ENCODE results near the gene PPP4R1. TPM values are rescaled to one million over a fixed set of nuclear protein-coding genes. Genes with fewer than 3 reads are reported as not detected.

Gene PPP4R1
- total RNA-seq, 4 donors from 2014 or later, result 118 to 168 (median 140) TPM

GRCh38 chr18:9597609-9598008, 16.8 kb downstream of the PPP4R1 start:
- no peaks in the 10 kb centered on the region for H3K27me3 ChIP-seq
- H3K27ac ChIP-seq, result no peak overlapping the region
- H3K4me3 ChIP-seq, result no peak overlapping the region
- no peak for TF ChIP-seq POLR2A (IDR thresholded peaks at IDR 0.05)
- TF ChIP-seq, protein P1, sequence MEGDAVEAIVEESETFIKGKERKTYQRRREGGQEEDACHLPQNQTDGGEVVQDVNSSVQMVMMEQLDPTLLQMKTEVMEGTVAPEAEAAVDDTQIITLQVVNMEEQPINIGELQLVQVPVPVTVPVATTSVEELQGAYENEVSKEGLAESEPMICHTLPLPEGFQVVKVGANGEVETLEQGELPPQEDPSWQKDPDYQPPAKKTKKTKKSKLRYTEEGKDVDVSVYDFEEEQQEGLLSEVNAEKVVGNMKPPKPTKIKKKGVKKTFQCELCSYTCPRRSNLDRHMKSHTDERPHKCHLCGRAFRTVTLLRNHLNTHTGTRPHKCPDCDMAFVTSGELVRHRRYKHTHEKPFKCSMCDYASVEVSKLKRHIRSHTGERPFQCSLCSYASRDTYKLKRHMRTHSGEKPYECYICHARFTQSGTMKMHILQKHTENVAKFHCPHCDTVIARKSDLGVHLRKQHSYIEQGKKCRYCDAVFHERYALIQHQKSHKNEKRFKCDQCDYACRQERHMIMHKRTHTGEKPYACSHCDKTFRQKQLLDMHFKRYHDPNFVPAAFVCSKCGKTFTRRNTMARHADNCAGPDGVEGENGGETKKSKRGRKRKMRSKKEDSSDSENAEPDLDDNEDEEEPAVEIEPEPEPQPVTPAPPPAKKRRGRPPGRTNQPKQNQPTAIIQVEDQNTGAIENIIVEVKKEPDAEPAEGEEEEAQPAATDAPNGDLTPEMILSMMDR (IDR thresholded peaks at IDR 0.05), result no peak
- H3K4me1 ChIP-seq, result peaks cover 0 to 21% (median 0%) of the 10 kb centered on the region in 4 donors
- peaks cover 0 to 12% (median 0%) of the 10 kb centered on the region in 3 donors for H3K36me3 ChIP-seq
- DNase-seq, result no peak
- H3K9me3 ChIP-seq, result peaks cover 0 to 7% (median 0%) of the 10 kb centered on the region in 4 donors

DNA sequence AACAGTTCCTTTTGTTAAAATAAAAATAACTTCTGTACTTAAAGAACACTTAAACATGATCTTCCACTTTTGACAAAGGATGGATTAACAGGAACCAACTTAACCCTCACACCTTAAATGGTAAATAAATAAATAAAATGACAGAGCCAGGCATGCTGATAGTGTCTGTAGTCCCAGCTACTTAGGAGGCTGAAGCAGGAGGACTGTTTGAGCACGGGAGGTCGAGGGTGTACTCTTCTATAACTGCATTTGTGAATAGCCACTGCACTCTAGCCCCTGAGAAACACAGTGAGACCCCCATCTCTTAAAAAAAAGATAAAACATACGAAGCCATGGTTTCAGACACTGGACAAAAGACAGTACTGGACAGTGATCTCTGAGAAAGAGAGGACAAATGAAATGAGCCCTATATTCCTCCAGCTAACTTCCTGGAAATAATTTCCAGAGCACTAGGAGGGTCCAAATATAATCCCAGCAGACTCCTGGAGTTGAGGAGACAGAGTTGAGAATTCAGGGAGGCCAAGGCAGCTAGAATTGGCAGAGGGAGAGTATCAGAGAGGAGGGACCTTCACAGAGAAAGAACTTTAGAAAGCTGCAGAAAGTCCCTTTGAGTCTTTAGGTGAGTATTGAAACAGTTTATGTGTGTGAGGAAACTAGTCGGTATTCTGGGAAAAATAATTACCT, 17.4 kb downstream of the PPP4R1 start:
- H3K27me3 ChIP-seq, result no peaks in the 10 kb centered on the region
- peaks cover 0 to 7% (median 0%) of the 10 kb centered on the region in 4 donors for H3K9me3 ChIP-seq

DNA sequence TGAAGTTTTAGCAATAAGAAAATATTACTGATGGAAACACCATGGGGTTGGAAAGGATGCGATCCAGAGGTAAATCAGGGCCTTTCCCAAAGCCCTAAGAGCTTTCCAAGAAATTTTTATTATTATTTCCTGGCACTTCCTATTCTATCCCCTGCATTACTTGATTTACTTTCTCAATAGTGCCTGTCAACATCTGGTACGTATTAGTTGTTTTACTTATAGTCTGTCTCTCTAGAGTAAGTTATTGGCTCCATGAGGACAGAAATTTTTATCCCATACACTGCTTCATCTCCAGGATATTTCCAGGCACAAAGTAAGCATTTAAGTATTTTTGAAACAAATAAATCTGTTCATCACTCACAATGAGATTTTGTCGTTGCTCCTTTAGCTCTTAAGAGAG, 18.1 kb downstream of the PPP4R1 start:
- H3K4me3 ChIP-seq, result no peak overlapping the region
- H3K4me1 ChIP-seq, result peaks cover 0 to 21% (median 0%) of the 10 kb centered on the region in 4 donors
- H3K9me3 ChIP-seq, result peaks cover 0 to 7% (median 0%) of the 10 kb centered on the region in 4 donors
- H3K27ac ChIP-seq, result no peak overlapping the region
- no peak for DNase-seq
- TF ChIP-seq, protein P1 (IDR thresholded peaks at IDR 0.05), result no peak
- no peak for TF ChIP-seq POLR2A (IDR thresholded peaks at IDR 0.05)
- no peaks in the 10 kb centered on the region for H3K27me3 ChIP-seq
- peaks cover 0 to 13% (median 0%) of the 10 kb centered on the region in 3 donors for H3K36me3 ChIP-seq

More for the DNA sequence above, 17.4 kb downstream of the PPP4R1 start:
- peaks cover 0 to 21% (median 0%) of the 10 kb centered on the region in 4 donors for H3K4me1 ChIP-seq
- H3K36me3 ChIP-seq, result peaks cover 0 to 13% (median 0%) of the 10 kb centered on the region in 3 donors
- no peak overlapping the region for H3K27ac ChIP-seq
- no peak for DNase-seq
- H3K4me3 ChIP-seq, result no peak overlapping the region
- TF ChIP-seq, protein P1 (IDR thresholded peaks at IDR 0.05), result no peak
- TF ChIP-seq POLR2A (IDR thresholded peaks at IDR 0.05), result no peak

GRCh38 chr18:9594823-9595596, 19.3 kb downstream of the PPP4R1 start:
- H3K36me3 ChIP-seq, result peaks cover 0 to 13% (median 0%) of the 10 kb centered on the region in 3 donors
- H3K9me3 ChIP-seq, result no peaks in the 10 kb centered on the region
- peaks cover 0 to 21% (median 0%) of the 10 kb centered on the region in 4 donors for H3K4me1 ChIP-seq
- TF ChIP-seq, protein P1 (IDR thresholded peaks at IDR 0.05), result no peak
- DNase-seq, result peak in 1 of 3 donors; percentile 67
- no peak overlapping the region for H3K4me3 ChIP-seq
- peak overlapping the region in 2 of 4 donors; percentile 41 to 55 for H3K27ac ChIP-seq
- no peaks in the 10 kb centered on the region for H3K27me3 ChIP-seq

DNA sequence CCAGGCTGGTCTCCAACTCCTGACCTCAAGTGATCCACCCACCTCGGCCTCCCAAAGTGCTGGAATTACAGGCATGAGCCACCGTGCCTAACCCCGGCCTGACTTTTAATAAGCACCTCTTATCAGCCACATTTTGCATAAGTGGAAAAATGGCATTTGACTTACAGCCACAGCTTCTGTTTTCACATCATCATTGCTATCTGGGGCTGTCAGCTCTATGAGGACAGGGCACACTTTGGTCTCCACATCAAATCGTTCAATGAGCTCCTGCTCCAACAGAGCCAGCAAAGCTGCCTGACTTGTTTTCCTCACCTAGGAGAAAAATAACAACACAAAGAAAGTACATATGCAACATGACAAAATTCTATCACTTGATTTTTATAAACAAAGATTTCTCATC, 26.4 kb downstream of the PPP4R1 start:
- no peak overlapping the region for H3K27ac ChIP-seq
- peaks cover 0 to 5% (median 0%) of the 10 kb centered on the region in 4 donors for H3K4me1 ChIP-seq
- TF ChIP-seq POLR2A (IDR thresholded peaks at IDR 0.05), result no peak
- TF ChIP-seq, protein P1 (IDR thresholded peaks at IDR 0.05), result no peak
- no peaks in the 10 kb centered on the region for H3K9me3 ChIP-seq
- H3K4me3 ChIP-seq, result no peak overlapping the region
- H3K36me3 ChIP-seq, result peaks cover 0 to 50% (median 0%) of the 10 kb centered on the region in 3 donors
- no peak for DNase-seq
- no peaks in the 10 kb centered on the region for H3K27me3 ChIP-seq
